Measurements from ENCODE around the gene RFX8. TPM values are rescaled to one million over a fixed set of nuclear protein-coding genes. Genes with fewer than 3 reads are reported as not detected.

The RFX8 gene
- total and polyA plus RNA-seq, 2 of the 4 experiments (the other 2 are of a cell fraction) = 2.9 to 5.3 TPM

- Histone ChIP-seq H4K5ac (ENCODE audit: low read depth, low read length) (no peak overlapping the region), H3K4me1 (ENCODE audit: control insufficient read depth, insufficient read depth, low read length) (no peaks in the 10 kb centered on the region), H2BK120ac (ENCODE audit: low read depth, low read length) (no peak overlapping the region), H4K91ac (ENCODE audit: insufficient read depth, low read depth, low read length) (no peak overlapping the region), H2AK5ac (ENCODE audit: low read depth, low read length) (no peak overlapping the region), H3K56ac (ENCODE audit: extremely low read depth, insufficient read depth, low read length) (no peak overlapping the region), H3K27me3 (ENCODE audit: control insufficient read depth, insufficient read depth, low read length) (no peaks in the 10 kb centered on the region), H3K9me1 (ENCODE audit: insufficient read depth, low read length) (peaks cover 14% of the 10 kb centered on the region), H2BK15ac (ENCODE audit: low read depth, low read length) (no peak overlapping the region), H2BK5ac (ENCODE audit: low read depth, low read length, poor library complexity, severe bottlenecking) (no peak overlapping the region), H3K36me3 (ENCODE audit: control insufficient read depth, insufficient read depth, low read length) (no peaks in the 10 kb centered on the region), H4K20me1 (ENCODE audit: insufficient read depth, low read length) (no peaks in the 10 kb centered on the region), H4K8ac (ENCODE audit: low read depth in 2 of 2, low read length in 2 of 2) (no peak overlapping the region), H3K9ac (ENCODE audit: low read depth, low read length) (no peak overlapping the region), H3K14ac (replicated peaks; ENCODE audit: low read depth, low read length) (no peak overlapping the region), H3K9me3 (ENCODE audit: control insufficient read depth, insufficient read depth, low read length) (no peaks in the 10 kb centered on the region), H2BK20ac (ENCODE audit: low read depth, low read length) (no peak overlapping the region), H2AK9ac (replicated peaks; ENCODE audit: low read depth, low read length, poor library complexity) (no peak overlapping the region), H3K23ac (ENCODE audit: low read depth, low read length) (no peak overlapping the region), H3K18ac (ENCODE audit: low read depth, low read length) (no peak overlapping the region), H2AFZ (replicated peaks; ENCODE audit: low read length, poor library complexity) (no peak overlapping the region), H3K79me1 (ENCODE audit: low read depth in 1 of 2, low read length in 2 of 2) (peaks cover 17 to 30% of the 10 kb centered on the region in 2 experiments), H3K27ac (ENCODE audit: insufficient read depth, low read length) (no peak overlapping the region), H3K4ac (ENCODE audit: low read depth, low read length) (no peak overlapping the region), H3K4me3 (ENCODE audit: insufficient read depth, low read depth, low read length) (no peak overlapping the region), H3K4me2 (ENCODE audit: low read depth, low read length) (no peak overlapping the region)
- CTCF ChIA-PET = no interaction called here
- in situ Hi-C loops (cut with MboI; ENCODE audit: low sequenced_read_pairs) = loop anchor here (10.0 kb wide), 1 partner anchor 415 kb away; no protein-coding TSS in a partner anchor
- intact Hi-C loops (cut with micrococcal nuclease) = no loop called here
- no peak for DNase-seq
- no TSS peak for BruUV-seq (replicated peaks)
- POLR2A ChIA-PET (ENCODE audit: unreplicated experiment) = no interaction called here
- TF ChIP-seq RAD21 (IDR thresholded peaks at IDR 0.05; ENCODE audit: low read length) (no peak), BHLHE40 (IDR thresholded peaks at IDR 0.05; ENCODE audit: low read depth, low read length) (no peak), SMC3 (IDR thresholded peaks at IDR 0.05; ENCODE audit: low read depth, low read length) (no peak), RFX5 (IDR thresholded peaks at IDR 0.05; ENCODE audit: low read depth, low read length) (no peak), CHD1 (IDR thresholded peaks at IDR 0.05; ENCODE audit: low read depth, low read length) (no peak), RCOR1 (IDR thresholded peaks at IDR 0.05; ENCODE audit: insufficient replicate concordance, low read length) (no peak), MXI1 (IDR thresholded peaks at IDR 0.05; ENCODE audit: borderline replicate concordance, low read depth, low read length) (no peak)
- dilution Hi-C loops (cut with HindIII; ENCODE audit: low sequenced_read_pairs, unreplicated experiment) = no loop called here
- no CpG with 5 or more reads among the region's 6 CpGs for WGBS, 2 experiments (ENCODE audit: extremely low coverage in 2 of 2, insufficient read length in 1 of 2)
- no peak for ATAC-seq (ENCODE audit: low read depth)
Observed at GRCh38 chr2:101429453-101429852, 45.5 kb downstream of the RFX8 start.

Measured in IMR-90 (cell line).